Renal cortex interstitium (tissue), 11 donors: ENCODE measurements around the gene FOXS1. TPM values are rescaled to one million over a fixed set of nuclear protein-coding genes. Genes with fewer than 3 reads are reported as not detected.

Experiments used
- DNase-seq, 11 donors: peaks; one replicate each; pipeline ENCODE4 v3.0.0-alpha.2; 2013; ENCODE audit warnings: low read depth in 9 of 11, low spot score in 4 of 11; ENCODE audit errors: extremely low read depth in 1 of 11
- polyA plus RNA-seq, 3 donors: library from polyadenylated mRNA; unstranded; fragments of 120-200 nt; gene quantifications; one replicate each; pipeline ENCODE4 v1.2.1, GENCODE V29; 2013; ENCODE audit not compliant: insufficient read length in 3 of 3

The FOXS1 gene
- polyA plus RNA-seq, 3 donors: 4.9 to 8.9 (median 5.2) TPM

DNA sequence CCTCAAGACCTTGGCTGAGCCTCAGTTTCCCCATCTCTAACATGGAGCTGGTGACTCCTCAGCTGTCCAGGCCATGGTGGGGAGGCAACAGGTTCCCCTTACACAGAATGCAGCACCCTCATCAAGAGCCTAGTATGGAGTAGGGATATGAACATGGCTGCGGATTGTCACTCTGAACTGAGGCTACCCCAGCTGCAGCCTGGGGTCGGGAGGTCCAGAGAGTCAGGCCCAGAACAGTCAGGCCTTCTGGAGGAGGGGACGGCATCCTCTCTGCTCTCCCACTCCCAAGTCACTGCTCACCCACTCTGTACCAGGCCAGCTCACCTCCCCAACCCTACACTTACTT lies 1.4 kb upstream of the FOXS1 start:
- no peak for DNase-seq

- DNase-seq: no peak
Measured at GRCh38 chr20:31844737-31845299, 586 bp downstream of the FOXS1 start.

GRCh38 chr20:31843881-31844280 lies 1.5 kb downstream of the FOXS1 start:
- DNase-seq: no peak

GRCh38 chr20:31843288-31843687 lies 2.1 kb downstream of the FOXS1 start:
- DNase-seq: no peak

DNA sequence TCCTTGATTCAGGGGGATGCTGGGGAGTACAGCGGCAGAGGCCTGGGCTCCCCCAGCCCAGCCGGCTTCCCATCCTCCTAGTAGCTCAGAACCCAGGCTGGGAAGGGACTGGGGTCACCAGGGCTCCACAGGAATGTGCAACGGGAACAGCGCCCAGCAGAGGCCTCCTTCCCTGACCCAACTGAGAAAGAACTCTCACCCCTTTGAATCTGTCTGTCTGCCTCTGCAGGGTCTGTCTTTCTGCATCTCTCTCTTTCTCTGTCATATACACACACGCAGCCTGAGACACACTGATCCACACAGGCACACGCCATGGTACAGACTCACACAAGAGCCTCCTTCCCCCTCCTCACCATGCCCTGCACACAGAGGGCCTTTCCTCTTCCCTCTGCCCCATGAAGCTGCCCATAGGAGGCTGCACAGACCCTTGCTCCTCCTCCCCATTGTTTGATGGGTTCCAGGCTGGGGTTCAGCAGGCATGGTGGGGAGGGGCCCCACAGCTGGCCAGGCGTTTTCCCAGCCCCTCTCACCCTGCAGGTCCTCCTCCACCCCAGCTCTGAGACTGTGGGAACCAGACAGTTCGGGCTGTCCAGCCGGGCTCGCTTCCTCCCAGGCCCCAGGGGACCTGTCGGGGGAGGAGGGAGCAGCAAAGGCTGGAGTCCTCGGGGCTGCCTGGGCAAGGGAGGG lies 2.8 kb downstream of the FOXS1 start:
- peak in 6 of 11 donors; percentile 65 to 78 (median 75) for DNase-seq

GRCh38 chr20:31841928-31842327 lies 3.5 kb downstream of the FOXS1 start:
- no peak for DNase-seq

DNA sequence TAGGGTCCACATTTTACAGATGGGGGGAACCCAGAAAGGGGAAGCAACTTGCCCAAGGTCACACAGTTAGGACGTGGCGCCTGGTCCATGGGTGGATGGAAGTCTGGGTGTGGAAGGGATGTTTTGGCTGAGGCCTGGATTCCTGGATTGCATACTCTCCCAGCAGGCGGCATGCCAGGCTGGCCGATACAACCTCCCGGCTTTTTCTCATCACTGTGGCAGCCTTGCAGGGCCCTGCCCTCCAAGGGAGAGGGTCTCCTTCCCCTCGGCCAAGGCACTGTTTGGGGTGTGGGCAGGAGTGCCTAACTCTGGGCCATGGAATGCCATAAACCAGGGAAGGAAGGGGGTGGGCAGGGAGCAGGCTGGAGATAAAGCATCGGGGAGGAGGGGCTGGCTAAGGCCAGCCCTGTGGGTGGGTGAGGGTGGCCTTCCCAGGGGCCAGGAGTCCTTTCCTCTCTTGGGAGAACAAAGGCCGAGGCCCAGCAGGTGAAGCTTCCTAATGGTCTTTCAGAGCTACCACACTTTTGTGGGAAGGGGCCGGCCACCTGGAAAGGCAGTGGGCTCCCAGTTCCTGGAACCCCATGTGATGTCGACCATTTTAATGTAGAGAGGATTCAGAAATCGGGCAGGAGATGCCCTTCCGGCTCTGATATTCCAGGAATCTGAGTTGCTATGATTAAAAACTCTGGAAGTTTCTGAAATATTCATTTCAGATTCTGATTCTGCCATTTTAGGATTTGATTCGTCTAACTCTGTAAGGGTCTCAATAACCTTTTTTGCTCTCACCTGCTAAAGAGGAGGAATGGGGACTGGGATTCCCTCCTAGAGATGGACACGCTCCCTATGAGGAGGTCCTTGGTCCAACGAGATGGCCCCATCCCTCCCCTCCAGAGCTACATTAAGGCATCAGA lies 4.2 kb downstream of the FOXS1 start:
- no peak for DNase-seq

DNA sequence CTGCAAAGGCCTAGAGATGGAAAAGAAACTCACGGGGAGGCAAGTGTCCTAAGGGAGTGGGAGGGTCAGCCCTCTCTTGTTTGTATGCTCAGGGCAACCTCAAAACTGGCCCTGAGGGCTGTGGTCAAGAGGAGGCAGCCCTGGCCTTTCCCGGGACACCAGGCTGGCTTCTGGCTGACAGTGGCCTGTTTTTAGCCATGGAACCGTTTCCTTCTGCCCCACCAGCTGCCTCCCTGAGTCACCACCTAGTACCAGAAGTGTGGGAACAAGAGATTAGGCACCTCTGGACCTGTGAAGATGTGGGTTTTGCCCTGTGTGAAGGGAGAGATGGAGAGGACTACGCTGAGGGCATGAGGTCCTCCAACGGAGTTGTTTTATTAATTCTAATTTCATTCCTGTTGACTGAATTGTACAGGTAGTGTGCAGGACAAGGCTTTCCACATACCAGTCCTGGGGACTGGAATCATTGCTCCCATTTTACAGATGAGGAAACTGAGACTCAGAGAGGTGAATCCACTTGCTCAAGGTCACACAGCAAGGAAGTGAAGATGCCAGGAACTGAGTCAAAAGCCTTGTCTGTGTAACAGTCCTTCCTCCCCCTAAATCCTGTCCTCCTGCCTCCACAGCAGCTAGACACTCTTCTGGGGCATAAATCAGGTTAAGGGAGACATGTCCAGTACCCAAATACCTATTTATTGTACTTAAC lies 5.5 kb downstream of the FOXS1 start:
- no peak for DNase-seq

DNA sequence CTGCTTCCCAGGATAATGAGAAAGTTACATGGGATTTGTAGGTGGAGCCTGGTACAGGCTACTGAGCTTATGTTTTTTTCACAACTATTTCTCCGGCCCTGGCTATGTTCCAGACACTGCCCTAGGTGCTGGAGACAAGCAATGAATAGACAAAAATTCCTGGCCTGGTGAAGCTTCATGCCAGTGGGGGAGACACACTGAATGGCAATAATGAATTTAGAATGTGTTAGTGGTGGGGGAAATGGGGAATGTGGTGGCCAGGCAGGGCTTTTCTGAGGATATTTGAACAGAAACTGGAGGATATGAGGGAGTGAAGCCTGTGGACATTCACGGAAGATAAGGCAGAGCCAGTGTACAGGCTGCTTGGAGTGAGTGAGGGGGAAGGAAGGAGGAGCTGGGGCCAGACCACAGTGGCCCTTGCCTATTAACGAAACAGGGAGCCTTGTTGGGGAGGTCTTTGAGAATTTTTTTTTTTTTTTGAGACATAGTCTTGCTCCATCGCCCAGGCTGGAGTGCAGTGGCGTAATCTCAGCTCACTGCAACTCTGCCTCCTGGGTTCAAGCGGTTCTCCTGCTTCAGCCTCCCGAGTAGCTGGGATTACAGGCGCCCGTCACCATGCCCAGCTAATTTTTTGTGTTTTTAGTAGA lies 6.6 kb downstream of the FOXS1 start:
- DNase-seq: no peak

DNA sequence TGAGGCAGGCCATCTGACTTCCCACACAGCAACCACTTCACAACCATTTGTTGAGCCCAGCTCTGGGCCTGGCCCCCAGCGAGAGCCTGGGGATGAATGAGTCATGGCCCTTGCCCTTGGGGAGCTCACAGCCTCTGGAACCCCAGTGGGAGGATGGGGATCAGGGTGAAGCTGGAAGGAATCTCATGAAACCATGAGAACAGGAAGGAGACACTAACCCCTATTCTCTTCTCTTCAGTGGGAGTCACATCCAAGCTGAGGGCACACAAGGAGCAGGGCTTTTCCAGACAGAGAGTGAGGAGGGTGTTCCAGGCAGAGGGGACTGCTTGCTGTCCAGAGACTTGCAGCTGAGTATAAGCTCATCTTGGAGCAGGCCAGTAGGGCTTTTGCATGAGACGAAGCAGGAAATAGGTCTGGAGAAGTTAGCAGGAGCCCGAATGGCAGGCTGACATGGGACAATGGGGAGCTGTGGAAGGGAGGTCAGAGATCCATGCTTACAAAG lies 7.5 kb downstream of the FOXS1 start:
- no peak for DNase-seq

- no peak for DNase-seq
Measured at GRCh38 chr20:31836853-31837608, 8.4 kb downstream of the FOXS1 start.

DNA sequence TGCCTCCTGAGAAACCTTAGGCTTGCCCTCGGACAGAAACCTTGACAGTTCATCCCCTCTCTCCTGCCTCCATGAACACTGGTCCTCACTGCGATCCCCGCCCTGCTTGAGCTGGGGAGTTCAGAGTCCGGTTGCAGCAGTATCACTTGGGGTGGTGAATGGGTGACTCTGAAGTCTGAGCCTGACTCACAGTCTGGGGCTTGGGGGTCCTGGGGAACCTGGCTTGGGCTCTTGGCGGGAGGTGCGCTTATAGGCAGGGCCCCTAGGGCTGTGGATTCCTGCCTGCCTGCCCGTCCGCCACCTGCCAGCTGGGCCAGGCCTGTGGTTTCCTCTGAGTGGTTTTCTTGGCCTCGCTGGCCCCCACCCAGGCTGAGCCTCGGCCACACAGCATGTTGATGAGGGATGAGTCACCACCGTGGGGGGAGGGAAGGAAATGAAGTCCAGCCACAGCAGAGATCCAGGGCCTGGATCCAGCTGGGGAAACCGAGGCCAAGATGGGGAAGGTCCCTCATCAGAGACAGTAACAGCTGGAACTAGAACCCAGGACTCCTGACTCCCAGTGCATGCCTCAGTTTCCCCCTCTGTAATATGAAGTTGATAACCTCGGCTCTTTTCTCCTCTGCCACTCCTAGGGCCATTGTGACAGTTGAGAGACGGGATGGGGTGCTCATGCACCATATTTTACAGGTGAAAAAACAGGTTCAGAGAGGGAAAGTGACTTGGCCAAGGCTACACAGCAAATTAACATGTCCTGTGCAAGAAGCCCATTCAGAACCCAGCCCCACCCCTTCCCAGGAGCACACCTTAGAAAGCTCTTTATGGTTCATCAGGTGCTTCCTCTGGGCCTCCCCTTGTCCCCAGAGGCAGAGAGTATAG lies 9.2 kb downstream of the FOXS1 start:
- no peak for DNase-seq

- no peak for DNase-seq
Measured at GRCh38 chr20:31835554-31835953, 9.8 kb downstream of the FOXS1 start.

GRCh38 chr20:31833931-31834521 lies 11.4 kb downstream of the FOXS1 start:
- no peak for DNase-seq

DNA sequence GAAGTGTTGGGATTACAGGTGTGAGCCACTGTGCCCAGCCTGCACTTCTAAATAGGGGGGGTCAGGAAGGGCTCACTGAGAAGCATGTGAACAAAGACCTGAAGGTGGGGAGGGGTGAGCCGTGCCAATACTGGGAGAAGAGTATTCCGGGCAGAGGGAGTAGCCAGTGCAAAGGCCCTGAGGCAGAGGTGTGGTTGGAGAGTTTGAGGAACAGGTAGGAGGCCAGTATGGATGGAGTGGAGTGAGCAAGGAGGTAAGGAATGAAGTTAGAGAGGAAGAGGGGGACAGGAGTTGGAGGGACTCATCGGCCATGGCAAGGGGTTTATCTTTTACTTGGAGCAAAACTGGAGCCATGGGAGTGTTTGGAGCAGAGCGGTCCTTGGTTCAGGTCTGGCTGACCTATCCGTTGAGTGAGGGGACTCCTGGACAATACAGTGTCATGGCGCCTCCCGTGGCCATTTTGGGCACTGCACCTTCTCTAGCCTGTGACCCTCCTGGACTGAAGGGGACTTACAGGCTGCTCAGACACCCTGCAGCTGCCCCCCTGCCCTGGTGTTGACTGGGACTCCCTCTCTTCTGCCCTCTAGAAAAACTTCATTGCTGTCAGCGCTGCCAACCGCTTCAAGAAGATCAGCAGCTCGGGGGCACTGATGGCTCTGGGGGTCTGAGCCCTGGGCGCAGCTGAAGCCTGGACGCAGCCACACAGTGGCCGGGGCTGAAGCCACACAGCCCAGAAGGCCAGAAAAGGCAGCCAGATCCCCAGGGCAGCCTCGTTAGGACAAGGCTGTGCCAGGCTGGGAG lies 12.1 kb downstream of the FOXS1 start:
- DNase-seq: peak in 5 of 11 donors; percentile 49 to 60 (median 58)

DNA sequence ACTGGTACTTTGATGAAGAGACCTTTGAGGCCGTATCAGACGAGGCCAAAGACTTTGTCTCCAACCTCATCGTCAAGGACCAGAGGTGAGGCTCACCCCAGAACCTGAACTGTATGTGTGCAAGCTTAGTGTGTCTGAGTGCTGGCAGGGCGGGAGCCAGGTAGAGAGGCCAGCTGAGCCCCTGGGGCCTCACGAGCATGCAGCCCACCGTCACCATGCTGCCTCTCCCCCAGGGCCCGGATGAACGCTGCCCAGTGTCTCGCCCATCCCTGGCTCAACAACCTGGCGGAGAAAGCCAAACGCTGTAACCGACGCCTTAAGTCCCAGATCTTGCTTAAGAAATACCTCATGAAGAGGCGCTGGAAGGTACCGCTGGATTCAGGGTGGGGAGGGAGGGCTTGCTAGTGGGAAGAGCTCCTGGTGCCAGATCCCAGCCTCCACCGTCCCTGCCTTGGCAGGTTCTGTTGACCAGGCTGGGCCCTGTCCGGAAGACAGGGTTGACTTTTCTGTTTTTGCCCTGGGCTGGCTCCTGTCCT lies 13.6 kb downstream of the FOXS1 start:
- DNase-seq: no peak
